Measurements from ENCODE around the gene CGRRF1.

Gene CGRRF1

DNA sequence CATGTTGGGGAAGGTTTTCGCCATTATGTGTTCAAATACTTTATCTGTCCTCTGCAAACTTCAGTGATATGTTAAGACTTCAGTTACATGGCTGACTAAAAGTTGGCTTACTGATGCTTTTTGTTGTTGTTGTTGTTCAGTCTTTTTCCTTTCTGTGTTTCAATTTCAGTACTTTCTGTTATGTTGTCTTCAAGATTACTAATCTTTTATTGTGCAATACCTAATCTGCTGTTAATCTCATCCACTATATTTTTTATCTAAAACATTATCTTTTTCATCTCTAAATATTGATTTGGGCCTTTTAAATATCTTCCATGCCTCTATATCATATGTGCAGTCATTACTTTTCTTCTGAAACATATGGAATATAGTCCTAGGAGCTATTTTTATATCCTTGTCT, 7.0 kb downstream of the CGRRF1 start:
- no peak for DNase-seq (ENCODE audit: low read depth)
- no peak overlapping the region for H3K4me3 ChIP-seq (ENCODE audit: low read length)
- TF ChIP-seq, protein P1, sequence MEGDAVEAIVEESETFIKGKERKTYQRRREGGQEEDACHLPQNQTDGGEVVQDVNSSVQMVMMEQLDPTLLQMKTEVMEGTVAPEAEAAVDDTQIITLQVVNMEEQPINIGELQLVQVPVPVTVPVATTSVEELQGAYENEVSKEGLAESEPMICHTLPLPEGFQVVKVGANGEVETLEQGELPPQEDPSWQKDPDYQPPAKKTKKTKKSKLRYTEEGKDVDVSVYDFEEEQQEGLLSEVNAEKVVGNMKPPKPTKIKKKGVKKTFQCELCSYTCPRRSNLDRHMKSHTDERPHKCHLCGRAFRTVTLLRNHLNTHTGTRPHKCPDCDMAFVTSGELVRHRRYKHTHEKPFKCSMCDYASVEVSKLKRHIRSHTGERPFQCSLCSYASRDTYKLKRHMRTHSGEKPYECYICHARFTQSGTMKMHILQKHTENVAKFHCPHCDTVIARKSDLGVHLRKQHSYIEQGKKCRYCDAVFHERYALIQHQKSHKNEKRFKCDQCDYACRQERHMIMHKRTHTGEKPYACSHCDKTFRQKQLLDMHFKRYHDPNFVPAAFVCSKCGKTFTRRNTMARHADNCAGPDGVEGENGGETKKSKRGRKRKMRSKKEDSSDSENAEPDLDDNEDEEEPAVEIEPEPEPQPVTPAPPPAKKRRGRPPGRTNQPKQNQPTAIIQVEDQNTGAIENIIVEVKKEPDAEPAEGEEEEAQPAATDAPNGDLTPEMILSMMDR (IDR thresholded peaks at IDR 0.05; ENCODE audit: insufficient read depth, low read depth, low read length, missing control alignments), result no peak

DNA sequence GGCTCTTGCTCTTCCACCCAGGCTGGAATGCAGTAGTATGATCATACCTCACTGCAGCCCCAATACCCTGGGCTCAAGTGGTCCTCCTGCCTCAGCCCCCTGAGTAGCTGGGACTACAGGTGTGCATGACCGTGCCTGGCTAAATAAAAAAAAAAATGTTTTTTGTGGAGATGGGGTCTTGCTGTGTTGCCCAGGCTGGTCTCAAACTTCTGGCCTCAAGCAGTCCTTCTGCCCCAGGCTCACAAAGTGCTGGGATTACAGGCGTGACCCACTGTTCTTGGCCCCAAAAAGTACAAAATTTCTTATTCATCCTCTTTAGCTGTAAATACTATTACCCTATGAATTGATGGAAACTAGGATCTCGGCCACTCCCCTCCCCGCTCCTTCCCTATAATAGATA, 14.7 kb downstream of the CGRRF1 start:
- no peak for DNase-seq (ENCODE audit: low read depth)
- H3K4me3 ChIP-seq (ENCODE audit: low read length), result no peak overlapping the region
- TF ChIP-seq, protein P1 (IDR thresholded peaks at IDR 0.05; ENCODE audit: insufficient read depth, low read depth, low read length, missing control alignments), result no peak

DNA sequence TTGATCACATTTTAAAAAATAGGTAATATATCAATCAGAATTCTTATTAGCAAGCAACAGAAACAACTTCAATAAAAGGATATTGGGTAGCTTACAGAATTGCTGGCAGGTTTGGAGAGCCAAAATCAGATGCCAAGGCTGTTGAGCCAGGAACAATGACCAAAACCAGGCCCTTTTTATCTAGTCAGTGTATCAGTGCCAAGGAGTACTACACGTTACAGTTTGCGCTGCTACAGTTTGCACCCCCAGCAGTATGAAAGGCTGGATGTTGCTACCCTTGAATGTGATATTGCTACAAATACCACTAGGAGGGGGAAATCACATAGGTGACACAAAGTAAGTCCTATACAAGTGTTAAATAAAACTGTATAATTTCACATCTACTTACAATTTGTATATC, 19.3 kb downstream of the CGRRF1 start:
- no peak overlapping the region for H3K4me3 ChIP-seq (ENCODE audit: low read length)
- TF ChIP-seq, protein P1 (IDR thresholded peaks at IDR 0.05; ENCODE audit: insufficient read depth, low read depth, low read length, missing control alignments), result no peak
- DNase-seq (ENCODE audit: low read depth), result no peak

DNA sequence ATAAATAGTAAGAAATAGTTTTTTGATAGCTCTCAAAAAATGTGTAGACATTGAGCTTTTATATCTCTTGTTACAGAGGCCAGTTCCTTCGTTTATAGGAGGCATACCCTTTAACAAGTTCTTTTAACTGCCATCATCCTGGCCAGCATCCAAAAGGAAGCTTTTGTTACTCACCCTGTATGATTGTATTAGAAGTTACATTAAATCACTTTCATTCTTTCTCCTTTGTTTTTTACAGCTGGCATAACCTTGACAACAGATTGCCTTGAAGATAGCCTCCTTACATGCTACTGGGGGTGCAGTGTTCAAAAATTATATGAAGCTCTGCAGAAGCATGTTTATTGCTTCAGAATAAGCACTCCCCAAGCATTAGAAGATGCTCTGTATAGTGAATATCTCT, 20.1 kb downstream of the CGRRF1 start:
- no peak overlapping the region for H3K4me3 ChIP-seq (ENCODE audit: low read length)
- TF ChIP-seq, protein P1 (IDR thresholded peaks at IDR 0.05; ENCODE audit: insufficient read depth, low read depth, low read length, missing control alignments), result no peak
- peak; percentile 62 for DNase-seq (ENCODE audit: low read depth)

DNA sequence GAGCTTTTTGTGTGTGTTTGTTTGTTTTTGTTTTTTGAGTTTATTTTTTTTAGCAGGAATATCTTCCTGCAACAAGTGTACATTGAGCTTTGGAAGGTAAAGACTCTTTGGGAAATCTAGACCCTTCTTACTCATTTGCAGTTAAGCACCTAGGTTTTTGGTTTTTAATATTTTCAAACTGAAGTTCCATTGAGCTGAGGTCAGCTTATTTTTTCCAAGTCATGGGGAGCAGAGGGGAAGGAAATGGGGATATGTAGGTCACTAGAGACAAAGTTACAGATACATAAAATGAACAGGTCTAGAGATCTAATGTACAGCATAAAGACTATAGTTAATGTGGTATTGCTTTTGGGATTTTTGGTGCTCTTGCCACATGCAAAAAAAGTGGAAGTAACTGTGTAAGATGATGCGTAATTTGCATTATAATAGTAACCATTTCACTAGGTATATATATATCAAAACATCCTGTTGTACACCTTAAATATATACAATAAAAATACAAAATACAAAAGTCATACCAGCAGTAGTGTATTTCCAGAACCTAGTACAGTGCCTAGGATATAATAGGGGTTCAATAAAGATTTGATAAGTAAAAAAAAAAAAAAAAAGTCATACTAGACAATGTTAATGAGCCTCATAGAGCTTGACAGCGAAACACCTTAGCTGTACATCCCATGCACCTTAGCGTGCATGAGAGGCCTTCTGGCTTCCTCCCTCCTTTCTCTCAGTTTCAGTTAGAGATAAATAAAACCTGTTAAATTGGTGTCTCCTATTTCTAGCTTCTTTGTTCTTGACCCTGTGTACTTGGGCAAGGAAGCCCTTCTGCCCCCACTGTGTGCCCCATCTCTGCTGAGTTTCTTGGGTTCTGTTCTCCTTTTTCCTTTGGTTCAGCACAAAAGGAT, 22.7 kb downstream of the CGRRF1 start:
- no peak for DNase-seq (ENCODE audit: low read depth)
- no peak overlapping the region for H3K4me3 ChIP-seq (ENCODE audit: low read length)
- TF ChIP-seq, protein P1 (IDR thresholded peaks at IDR 0.05; ENCODE audit: insufficient read depth, low read depth, low read length, missing control alignments), result no peak

DNA sequence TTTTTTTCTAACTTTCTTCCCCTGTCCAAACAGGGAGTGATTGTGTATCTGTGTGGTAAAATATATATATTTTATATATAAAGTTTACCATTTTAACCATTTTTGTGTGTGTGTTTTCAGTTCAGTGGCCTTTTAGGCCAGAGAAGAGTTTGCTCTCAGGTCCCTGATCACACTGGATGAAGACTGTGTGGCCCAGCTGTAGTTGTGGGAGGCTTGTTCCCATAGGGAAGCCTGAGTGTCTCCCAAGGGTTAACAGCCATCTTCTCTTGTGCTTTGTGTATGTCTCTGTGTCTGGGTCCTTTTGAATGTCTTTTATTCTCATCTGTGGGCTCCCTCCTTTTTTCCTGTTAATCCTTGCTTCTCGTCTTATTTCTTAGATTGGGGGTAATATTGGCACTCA, 23.4 kb downstream of the CGRRF1 start:
- DNase-seq (ENCODE audit: low read depth), result no peak
- H3K4me3 ChIP-seq (ENCODE audit: low read length), result no peak overlapping the region
- TF ChIP-seq, protein P1 (IDR thresholded peaks at IDR 0.05; ENCODE audit: insufficient read depth, low read depth, low read length, missing control alignments), result no peak

DNA sequence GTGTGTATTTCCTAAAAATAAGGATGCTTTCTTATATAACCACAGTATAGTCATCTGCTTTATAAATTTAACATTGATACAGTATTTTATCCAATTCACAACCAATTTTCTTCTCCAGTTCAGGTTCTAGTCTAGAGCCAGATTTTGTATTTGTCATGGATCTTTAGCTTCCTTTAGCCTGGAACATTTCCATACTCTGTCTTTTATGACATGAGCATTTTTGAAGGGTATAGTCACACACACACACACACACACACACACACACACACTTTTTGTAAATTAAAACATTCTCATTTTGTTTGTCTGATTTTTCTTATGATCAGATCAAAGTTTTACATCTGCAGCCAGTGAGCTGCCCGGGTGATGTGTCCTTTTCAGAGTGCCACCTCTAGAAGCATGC, 25.4 kb downstream of the CGRRF1 start:
- DNase-seq (ENCODE audit: low read depth), result no peak
- H3K4me3 ChIP-seq (ENCODE audit: low read length), result no peak overlapping the region
- TF ChIP-seq, protein P1 (IDR thresholded peaks at IDR 0.05; ENCODE audit: insufficient read depth, low read depth, low read length, missing control alignments), result no peak
